Ishikawa (cell line): ENCODE results near the gene ACTRT2.

Experiments used
- CEBPB ChIP-seq: IDR thresholded peaks from 2 replicates; pipeline ENCODE4 v1.6.1; 2012
- CREB1 ChIP-seq: IDR thresholded peaks from 2 replicates; pipeline ENCODE4 v1.6.1; 2012; ENCODE audit warnings: low read depth
- EGR1 ChIP-seq: IDR thresholded peaks from 2 replicates; pipeline ENCODE4 v1.6.1; 2012
- EP300 ChIP-seq: IDR thresholded peaks from 2 replicates; pipeline ENCODE4 v1.6.1; 2012; ENCODE audit warnings: borderline replicate concordance
- FOXM1 ChIP-seq: IDR thresholded peaks from 2 replicates; pipeline ENCODE4 v1.6.1; 2012; ENCODE audit warnings: low read depth, borderline replicate concordance
- RAD21 ChIP-seq: IDR thresholded peaks from 2 replicates; pipeline ENCODE4 v1.6.1; 2012; ENCODE audit warnings: low read depth
- TAF1 ChIP-seq: IDR thresholded peaks from 2 replicates; pipeline ENCODE4 v1.6.1; 2012; ENCODE audit warnings: low read depth, mild to moderate bottlenecking
- TCF12 ChIP-seq: IDR thresholded peaks from 2 replicates; pipeline ENCODE4 v1.6.1; 2012; ENCODE audit warnings: low read depth
- TEAD4 ChIP-seq: IDR thresholded peaks from 2 replicates; pipeline ENCODE4 v1.6.1; 2012
- YY1 ChIP-seq: IDR thresholded peaks from 2 replicates; pipeline ENCODE4 v1.6.1; 2012; ENCODE audit warnings: low read depth
- TF ChIP-seq, protein P1 (sequence below): IDR thresholded peaks from 2 replicates; pipeline ENCODE4 v1.6.1; 2012; ENCODE audit warnings: low read depth, mild to moderate bottlenecking
- TF ChIP-seq, protein P2 (sequence below): IDR thresholded peaks from 2 replicates; pipeline ENCODE4 v1.6.1; 2012

DNA sequence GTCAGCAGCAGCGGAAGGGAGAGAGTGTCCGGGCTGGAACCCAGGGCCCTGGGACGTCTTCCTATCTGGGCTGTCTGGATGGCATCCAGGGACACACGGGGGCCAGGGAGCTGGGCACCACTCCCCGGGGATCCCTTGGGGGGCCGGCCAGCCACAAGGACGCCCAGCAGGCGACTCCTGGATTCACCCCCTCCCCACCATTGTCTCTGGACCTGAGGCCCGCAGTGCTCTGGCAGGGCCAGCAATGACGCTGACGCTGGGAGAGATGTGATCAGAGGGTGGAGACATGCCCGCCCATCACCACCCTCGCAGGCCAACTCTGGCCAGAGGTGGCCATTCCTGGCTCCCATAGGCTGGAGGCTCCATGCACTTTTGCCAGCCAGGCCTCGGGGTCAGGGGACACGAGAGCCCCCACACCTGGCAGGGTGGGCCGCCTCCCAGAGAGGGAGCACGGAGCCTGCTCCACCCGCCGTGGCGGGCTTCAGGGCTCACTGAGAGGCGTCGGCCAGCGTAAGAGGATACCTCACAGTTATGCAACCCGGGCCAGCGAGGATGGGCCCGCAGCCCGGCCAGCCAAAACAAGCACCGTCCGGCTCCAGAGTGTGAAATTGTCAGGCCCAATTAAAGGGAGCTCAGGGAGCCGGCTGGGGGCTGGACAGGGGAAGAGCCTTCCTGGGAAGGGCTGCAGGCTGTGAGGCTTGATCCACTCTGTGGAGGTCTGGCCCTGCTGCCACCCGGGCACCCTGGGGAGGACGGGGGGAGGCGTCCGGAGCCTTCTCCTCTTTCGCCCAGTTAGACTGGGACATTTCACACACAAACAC is 10.3 kb downstream of the ACTRT2 start:
- TF ChIP-seq, protein P1, sequence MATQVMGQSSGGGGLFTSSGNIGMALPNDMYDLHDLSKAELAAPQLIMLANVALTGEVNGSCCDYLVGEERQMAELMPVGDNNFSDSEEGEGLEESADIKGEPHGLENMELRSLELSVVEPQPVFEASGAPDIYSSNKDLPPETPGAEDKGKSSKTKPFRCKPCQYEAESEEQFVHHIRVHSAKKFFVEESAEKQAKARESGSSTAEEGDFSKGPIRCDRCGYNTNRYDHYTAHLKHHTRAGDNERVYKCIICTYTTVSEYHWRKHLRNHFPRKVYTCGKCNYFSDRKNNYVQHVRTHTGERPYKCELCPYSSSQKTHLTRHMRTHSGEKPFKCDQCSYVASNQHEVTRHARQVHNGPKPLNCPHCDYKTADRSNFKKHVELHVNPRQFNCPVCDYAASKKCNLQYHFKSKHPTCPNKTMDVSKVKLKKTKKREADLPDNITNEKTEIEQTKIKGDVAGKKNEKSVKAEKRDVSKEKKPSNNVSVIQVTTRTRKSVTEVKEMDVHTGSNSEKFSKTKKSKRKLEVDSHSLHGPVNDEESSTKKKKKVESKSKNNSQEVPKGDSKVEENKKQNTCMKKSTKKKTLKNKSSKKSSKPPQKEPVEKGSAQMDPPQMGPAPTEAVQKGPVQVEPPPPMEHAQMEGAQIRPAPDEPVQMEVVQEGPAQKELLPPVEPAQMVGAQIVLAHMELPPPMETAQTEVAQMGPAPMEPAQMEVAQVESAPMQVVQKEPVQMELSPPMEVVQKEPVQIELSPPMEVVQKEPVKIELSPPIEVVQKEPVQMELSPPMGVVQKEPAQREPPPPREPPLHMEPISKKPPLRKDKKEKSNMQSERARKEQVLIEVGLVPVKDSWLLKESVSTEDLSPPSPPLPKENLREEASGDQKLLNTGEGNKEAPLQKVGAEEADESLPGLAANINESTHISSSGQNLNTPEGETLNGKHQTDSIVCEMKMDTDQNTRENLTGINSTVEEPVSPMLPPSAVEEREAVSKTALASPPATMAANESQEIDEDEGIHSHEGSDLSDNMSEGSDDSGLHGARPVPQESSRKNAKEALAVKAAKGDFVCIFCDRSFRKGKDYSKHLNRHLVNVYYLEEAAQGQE: no peak
- TF ChIP-seq TAF1: no peak
- TF ChIP-seq EP300: no peak
- no peak for TF ChIP-seq CEBPB
- no peak for TF ChIP-seq RAD21
- no peak for TF ChIP-seq TCF12
- no peak for TF ChIP-seq YY1
- TF ChIP-seq EGR1: no peak
- no peak for TF ChIP-seq TEAD4
- TF ChIP-seq, protein P2, sequence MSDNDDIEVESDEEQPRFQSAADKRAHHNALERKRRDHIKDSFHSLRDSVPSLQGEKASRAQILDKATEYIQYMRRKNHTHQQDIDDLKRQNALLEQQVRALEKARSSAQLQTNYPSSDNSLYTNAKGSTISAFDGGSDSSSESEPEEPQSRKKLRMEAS: no peak
- no peak for TF ChIP-seq CREB1
- TF ChIP-seq FOXM1: no peak
